Stimulated activated CD4-positive, alpha-beta T cell treated with anti-CD3 and anti-CD28 coated beads, Interleukin-2, amount 100 ng/mL, for 24 hours (primary cell): ENCODE results near the gene ANKRD10.

Experiments
- DNase-seq, 2 donors: peaks; one replicate each; pipeline ENCODE4 v3.0.0-alpha.2; 2020

ANKRD10 gene

DNA sequence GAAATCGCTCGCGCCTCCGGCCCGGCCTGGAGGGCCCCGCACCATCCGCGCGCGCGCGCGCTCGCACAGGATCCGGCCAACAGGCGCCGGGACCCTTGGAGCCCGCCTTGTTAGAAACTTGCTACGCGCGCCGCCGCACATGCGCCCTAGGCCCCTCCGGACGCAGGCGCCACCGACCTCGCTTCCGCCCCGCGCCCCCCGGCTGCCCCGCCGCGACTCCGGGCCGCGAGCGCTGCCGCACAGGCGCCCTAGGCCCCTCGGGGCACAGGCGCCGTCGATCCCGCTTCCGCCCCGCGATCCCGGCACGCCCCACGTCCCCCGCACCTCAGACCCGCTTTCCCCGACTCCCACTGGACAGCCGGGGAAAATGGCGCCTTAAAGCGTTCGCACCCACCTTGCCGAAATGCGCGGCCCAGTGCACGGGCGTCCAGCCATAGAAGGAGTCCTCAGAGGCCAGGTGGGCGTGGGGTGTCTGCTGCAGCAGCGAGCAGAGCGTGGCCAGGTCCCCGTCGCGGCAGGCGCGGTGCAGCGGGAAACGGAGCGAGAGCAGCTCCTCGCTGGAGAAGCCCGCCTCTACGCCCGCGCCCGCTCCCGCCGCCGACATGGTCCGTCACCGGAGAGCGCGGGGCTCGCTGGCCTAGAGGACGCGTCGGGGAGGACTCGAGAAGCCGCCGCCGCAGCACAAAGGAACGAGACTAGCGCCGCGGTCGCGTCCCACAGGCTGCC is 375 bp downstream of the ANKRD10 start:
- peak; percentile 78 to 84 for DNase-seq

DNA sequence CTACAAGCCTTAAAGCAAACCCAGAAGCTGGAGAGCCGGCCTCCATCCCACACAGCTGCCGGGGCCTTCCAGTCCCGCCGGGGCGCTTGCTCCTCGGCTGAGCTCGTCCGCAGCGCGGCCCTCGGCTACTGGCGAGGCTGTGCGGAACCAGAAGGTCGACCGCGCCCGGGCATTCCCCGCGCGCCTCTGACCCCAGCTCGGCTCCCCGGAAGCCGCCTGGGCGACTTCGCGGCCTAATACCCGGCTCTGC is 863 bp downstream of the ANKRD10 start:
- DNase-seq = no peak

DNA sequence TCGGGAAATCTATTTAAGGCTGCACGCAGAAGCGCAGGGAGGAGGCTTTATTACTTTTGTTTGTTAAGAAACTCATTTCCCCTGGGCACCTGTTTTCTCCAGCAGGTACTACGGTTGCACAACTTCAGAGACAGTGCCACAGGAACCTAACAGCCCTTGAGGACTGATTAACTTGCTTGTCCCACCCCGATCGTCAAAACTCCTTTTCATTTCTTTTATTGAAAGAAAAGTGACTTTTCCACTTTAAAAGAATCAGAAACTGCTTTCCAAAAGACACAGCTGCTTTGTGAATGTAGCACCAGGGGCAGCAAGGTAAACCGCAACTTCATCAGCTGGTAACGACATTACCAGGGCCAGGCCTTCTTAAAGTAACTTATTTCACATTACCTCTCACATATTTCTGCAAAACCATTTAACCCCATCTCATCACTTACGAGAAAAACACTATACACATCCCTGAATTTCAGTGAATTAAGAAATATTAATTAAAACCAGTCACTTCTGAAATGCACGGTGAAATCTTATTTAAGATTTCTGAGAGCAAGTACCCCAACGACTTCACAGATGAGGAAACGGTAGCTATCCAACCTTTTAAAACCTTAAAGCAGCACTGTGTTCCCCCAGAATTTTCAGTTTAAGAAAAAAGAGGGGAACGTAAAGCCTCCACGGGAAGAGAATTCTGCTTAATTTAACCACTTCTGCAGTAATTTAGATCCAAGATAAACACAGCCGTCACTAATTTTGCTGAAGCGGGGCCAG is 1.4 kb downstream of the ANKRD10 start:
- no peak for DNase-seq

DNA sequence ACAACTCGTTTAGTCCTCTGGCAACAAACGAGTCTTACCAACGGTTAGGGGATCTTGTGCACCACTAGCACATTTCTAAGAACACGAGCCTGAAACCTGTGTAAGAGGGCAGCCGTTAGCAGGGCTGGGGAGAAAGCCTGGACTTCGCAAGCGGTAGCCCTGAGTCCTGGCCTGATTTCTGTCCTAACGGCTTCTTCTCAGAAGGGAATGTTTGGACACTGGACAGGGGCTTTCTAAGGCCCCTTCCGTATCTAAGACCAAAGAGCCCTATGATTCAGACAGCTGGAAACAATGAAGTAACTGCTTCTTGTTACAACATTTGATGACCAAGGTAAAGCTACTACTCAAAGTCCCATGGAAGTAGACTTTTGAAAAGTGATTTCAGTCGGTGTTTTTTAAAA is 2.2 kb downstream of the ANKRD10 start:
- no peak for DNase-seq

DNA sequence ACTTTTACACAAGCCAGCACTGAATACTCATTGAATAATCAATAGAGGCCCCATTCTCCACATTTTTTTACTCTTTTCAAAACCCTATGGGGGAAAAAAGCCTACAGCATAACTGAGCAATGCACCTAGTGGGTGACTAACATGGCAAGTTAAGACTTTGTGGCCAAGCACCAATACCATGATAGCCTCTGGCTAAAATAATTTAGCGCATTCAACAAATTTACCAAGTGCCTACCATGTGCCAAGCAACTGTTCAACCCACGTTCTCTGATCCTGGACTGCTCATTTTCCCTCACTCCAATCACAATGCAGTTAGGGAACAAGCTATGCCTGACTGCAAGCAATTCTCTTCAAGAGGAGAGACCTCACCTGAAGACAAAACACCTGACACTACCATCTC is 3.0 kb downstream of the ANKRD10 start:
- DNase-seq = no peak

DNA sequence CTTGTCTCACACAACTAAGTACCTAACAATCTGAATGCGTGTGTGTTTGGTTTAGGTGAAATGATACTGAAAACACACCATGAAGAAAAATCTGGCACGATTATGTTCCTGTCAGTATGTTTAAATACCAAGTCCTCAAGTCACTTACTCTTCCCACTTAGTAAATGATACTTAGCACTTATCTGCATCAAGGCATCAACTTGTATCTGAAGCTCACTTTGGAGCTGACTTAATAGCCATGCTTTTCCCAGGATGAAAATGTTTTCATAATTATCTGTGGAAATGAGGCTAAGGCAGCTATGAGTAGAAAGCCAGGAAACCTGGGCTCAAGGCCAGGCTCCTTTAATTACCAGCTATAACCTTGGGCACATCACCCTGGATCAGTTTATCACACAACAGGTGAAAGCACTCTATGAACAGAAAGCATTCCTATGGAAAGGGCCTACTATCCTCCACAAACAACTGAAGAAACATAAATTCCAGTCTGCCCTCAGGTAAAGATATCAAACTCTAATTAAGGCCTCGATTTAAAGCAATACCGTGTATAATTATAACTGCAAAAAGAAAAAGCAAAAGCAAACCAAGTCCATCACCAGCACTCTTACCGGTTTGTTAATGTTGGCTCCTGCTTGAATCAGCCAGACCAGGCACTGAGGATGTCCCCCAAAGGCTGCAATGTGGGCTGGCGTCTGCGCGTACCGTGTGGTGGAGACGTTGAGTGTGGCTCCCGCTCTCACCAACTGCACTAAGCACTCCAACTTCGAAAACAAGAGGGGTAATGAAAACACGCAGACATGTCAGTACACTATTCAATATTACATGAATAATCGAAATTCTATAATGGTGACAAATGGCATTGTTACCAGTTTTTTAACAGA is 4.6 kb downstream of the ANKRD10 start:
- DNase-seq = no peak

DNA sequence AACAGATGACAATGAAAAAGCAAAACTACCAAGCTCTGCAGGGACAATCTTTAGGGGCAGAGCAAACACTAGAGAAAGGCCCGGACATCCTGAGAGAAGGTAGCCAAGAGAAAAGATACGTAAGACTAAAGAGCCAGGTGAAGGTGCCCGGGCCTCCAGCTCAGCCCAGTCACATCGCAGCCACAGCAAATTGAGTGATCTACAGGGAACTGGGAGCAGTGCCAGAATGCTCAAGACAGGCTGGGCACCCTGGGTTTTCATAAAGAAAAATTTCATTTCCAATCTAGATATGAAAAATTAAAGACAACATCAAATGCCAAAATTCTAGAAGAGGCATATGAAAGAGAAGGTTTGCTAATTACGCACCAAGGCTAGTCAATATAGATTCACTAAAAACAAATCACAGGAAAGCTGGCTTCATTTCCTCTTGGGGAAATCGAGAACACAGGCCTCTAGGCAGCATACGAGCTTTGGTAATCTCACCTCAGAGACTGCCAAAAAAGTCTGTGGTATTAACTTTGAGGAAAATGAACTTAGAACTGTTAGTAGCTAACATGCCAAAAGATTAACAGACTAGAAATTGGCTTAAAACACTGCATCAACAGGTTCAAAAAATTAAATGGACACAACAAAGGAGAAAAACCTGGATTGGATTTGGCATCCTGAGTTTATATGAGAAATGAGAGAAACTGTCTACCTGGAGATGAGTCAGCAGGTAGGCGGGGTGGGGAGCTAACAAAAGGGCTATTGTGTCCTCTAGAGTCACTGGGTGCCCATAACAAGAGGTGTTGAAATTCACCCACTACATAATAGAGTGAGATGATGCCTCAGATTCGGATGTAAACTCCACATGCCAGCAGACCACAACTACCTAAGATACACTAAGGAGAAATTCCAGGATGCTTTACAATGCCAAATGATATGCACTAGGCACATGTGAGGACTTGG is 6.6 kb downstream of the ANKRD10 start:
- no peak for DNase-seq

DNA sequence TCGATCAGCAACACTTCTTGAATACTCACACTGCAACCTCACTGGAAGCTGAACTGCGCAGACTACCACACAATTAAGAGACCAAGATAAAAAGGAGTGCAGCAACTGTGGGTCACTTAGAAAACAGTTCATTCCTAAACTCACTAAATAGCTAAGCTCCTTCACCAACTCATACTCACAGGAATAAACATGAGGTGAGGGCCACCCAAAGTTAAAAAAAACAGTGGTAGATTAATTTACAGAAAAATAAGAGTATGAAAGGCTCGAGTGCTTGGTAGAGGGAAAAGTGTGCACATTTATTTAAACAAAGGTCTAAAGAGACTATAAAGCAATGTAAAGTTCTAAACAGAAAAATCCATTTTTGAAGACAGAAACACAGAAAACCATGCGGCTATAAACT is 7.6 kb downstream of the ANKRD10 start:
- no peak for DNase-seq

DNA sequence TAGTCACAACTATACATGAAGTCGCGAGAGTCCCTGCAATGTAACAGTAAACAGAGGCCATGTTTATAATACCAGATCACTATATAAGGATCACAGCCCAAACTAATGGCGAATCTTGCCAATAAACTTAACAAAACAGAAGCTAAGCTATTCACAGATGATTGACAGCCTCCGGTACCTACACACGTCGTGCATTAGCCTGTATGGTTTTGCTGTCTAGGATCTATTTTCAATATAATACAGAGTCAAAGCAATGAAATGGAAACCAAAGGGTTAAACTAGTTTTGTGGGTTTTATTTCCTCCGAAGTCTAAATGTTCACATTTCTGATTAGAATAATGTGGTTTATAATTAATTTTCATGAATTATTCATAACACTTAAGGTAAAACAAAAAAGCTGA is 10.1 kb downstream of the ANKRD10 start:
- no peak for DNase-seq

DNA sequence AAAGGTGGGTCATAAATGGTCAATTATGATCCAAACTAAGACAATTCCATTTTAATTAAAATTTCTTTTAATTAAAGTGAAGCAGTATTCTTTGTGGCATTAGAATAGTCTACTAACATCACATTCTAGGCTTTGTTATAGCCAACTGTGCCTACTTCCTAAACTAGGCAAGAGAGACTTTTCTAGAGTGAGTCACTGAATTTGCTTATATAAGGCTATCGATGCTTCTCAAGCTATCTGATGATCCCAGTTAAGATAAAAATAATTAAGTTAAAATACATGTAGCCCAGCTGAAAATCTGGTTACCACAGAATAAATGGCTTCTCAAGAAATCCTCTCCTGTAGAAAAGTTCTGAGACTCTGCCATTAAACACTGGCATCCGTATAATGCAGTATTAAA is 12.5 kb downstream of the ANKRD10 start:
- no peak for DNase-seq

DNA sequence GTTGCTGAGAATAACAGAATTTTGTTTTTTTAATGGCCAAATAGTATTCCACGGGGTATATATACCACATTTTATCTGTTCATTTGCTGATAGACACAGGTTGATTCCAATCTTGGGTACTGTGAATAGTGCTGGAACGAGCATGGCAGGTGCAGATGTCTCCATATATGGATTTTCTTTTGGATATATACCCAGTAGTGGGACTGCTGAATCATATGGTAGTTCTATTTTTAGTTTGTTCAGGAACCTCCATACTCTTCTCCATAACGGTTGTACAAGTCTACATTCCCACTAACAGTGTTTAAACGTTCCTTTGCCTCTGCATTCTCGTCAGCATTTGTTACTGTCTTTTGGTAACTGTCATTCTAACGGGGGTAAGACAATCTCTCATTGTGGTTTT is 17.3 kb downstream of the ANKRD10 start:
- DNase-seq = no peak

DNA sequence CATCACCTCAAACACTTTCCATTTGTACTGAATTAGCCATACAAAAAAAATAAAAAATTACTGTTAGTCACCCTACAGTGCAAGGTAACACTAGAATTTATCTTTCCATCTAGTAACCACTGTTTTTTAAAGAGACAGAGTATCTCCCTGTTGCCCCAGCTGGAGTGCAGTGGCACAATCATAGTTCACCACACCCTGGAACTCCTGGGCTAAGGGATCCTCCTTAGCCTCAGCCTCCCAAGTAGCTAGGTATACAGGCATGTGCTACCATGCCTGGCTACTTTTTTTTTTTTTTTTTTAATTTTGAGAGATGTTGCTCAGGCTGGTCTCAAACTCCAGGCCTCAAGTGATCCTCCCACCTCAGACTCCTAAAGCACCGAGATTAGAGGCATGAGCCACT is 17.9 kb downstream of the ANKRD10 start:
- DNase-seq = no peak

DNA sequence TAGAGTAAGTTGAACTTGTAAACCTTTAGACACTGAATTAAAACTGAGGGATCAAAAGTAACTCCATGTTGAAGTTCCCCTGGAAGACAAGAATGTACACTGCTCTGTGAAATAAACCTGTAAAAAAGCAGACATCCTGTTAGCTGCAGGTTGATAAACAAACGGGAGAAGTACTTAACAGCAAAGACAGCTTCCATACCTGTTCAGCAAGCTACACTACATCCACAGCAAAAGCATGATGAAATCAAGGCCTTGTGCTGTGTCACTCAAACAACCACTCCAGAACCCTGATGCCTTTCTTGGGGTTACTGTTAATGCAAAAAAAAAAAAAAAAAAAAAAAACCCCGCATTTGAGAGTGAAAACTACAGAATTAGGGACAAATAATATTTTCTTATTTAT is 20.8 kb downstream of the ANKRD10 start:
- no peak for DNase-seq

DNA sequence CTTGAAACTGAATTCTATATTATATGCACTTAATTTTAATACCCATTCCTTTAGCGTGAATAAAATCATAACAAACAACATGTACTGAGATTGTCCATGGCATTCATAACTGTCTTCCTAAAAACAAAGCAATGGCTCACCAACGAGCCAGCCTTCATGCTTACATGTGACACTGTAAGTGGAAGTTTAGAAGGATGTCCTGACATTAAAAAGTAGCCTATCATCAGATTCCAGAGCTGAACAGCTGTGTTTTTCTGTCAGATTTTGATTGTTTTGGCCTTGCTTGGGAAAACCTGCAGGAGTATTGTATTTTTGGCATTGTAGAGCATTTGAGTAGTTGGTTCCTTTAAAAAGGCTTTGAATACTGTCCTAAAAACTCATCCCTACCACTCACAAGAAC is 21.3 kb downstream of the ANKRD10 start:
- DNase-seq = no peak

DNA sequence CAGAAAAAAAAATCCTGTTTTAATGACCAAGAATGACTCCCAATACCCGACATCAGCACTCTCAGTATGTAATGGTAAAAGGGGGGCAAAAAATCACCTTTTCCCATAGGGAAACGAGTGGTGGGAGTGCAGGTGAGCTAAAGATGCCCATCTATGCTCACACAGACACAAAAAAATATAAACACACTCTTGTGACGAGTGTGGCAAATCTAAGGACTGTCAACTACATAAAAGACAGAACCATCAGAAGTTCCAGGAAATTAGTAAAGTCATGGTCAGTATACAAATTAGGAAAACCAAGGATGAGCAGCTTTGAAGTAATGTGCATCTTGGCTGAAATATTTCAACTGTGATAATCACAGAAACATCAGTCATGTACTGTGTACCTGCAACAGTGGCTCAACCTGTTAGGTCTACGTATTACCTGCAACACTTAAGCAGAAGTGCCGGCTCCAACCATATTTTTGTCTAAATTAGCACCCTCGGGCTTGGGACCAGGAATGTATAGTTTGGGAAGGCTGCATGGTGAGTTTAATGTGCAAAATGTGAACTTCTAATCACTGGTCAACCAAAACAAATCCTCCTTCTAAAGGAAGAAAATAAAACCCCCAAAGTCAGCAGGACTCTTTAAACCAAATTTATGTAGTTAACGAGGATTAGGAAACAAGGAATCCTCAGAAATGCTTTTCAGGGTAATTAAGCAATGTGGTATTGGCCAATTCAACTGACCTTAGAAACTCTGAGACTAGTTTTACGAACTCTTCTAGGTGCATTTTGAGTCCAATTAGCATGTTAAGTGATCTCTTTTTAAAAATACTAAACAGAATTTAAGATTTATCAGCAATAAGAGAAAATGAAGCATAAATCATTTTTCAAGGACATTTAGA is 24.3 kb downstream of the ANKRD10 start:
- DNase-seq = no peak

DNA sequence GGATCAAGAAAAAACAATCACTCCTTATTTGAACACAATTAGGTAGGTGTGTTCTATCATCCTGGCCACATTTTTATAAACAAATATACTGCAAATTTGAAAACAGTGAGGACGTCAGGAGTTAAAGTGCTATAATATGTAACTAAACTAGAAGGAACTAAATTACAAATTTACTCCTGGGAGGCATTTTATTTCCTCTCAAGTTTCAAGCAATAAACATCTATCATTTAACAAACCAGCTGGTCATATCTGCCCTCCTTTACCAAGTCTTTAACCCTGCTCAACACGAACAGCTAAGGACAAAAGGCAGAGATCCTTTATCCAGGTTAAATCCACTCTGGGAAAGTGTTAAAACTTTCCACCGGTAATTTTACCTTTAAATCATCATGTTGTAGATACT is 26.5 kb downstream of the ANKRD10 start:
- no peak for DNase-seq

DNA sequence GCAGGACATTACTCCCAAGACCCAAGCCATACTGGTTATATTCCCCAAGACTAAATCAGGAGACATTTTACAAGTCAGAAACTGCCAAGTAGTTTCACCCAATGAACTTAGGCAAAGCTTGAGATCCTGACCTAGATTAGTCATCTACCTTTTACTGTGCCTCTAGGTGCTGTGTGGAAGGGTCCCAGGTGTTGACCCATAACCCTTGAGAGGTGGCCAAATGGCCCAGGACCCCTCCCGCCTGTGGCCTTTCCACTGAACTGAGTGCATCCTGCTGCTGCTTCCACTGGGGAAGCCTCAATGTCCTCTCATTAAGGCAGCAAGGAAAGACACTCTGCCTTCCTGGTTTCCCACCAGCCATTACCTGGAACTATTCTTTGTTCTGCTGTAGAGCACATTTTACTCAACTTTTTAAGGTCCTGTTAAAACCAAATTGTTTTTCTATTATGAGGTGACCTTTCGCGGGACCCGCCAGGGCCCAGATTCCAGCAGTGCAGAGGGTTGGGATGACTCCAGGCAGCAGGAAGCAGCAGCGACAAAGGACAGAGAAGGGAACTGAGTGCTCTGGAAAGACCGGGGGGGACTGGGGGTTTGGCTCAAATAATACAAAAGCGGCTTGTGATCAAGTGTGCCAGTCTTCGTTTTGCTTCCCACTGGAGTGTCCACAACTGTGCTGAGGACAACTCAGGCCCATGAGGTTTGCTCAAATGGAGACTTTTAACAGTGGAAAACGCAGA is 27.1 kb downstream of the ANKRD10 start:
- no peak for DNase-seq

DNA sequence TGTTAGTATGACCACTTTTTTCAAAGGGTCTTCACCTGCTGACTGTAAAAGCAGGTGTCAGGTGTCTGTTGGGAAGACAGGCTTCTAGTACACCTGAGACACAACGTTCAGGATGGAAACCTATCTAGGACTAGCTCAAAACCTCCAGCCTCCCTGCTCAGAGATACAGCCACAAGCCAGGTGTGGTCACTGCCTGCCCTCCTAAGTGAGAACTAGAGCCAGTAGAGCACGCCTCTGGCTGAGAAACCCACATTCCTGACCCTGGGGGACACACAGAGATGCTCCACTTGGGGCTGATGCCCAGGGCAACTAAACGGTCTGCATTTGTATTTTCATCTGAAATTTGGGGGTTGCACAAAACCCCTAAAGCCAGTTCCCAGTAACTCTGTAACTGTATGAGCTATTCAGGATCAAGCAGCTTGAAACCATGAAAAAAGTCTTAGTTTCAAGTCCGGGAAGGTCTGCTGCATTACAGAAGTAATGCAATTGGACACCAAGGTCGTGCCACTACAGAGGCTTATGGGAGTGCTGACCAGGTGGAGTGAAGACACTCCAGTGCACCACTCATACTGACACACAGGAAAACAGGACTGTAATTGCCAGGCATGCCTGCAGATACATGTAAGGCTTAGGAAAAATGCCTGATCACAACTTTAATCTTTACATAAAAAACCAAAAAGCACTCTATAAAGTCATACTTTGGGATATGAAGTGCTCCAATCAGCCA is 27.8 kb downstream of the ANKRD10 start:
- no peak for DNase-seq

DNA sequence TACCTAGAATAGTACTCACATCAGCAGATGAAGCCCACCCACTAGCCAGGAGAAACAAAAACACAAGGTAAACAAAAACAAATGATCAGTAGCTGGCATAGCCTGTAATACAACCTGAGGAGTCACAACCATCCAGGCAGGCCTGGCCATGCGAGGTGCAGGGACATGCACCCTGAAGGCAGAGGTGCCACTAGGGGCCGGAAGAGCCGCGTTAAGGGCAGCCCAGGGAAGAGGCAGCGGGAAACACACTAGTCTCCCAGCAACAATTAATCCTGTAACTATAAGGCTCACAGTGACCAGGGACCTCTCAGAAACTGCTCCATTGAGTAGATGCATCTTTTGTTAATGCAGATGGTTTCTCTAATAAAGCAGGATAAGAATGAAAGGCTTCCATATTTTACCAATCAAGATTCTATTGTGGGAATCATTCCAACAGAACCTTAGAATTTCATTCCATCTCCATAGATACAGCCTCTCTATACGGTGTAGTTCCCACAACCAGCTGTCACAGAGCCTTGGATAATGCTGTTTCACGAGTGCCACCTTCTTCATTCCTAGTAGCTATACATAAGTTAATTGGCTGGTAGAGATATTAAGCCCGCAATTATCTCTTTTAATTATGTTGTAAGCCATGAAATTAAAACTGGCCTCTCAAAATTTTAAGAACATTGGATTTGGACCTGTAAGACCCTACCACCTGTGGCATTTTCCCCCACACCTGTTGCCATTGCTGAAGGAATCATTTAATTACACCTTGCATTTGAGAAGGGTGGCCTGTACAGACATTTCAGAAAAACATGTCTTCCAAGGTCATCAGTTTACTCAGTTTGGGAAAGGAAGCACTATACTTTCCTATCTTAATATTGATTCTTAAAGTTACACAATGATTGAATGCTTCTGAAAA is 28.7 kb downstream of the ANKRD10 start:
- no peak for DNase-seq
